NB4 (cell line): ENCODE measurements around the gene SLC27A1.

Experiments
- MYC ChIP-seq: IDR thresholded peaks from 2 replicates; pipeline ENCODE4 v1.6.1; 2011; ENCODE audit warnings: low read depth, low read length
- POLR2A ChIP-seq: IDR thresholded peaks from 2 replicates; pipeline ENCODE4 v1.6.1; 2011; ENCODE audit warnings: mild to moderate bottlenecking; ENCODE audit not compliant: insufficient read length; ENCODE audit errors: extremely low read depth
- TF ChIP-seq, protein P1 (sequence below): IDR thresholded peaks from one replicate; pipeline ENCODE4 v1.5.1; 2012; ENCODE audit warnings: low read depth, low read length

DNA sequence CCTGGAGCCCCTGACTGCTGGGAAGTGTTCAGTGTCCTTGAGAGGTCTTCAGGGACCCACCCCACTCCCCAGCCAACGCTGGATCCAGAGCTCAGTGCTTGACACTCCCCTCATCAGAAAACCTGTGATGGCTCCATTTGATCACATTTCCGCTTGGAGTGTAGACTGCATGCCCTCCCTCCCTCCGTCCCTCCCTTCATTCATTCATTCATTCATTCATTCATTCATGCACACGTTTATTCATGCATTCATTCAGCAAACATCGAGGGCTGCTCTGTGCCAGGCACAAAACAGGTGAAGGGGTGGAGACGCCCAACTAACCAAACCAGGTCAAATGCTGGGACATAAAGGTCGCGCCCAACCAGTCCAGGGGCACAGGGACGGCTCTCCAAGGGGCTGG is 54.8 kb downstream of the SLC27A1 start:
- TF ChIP-seq, protein P1, sequence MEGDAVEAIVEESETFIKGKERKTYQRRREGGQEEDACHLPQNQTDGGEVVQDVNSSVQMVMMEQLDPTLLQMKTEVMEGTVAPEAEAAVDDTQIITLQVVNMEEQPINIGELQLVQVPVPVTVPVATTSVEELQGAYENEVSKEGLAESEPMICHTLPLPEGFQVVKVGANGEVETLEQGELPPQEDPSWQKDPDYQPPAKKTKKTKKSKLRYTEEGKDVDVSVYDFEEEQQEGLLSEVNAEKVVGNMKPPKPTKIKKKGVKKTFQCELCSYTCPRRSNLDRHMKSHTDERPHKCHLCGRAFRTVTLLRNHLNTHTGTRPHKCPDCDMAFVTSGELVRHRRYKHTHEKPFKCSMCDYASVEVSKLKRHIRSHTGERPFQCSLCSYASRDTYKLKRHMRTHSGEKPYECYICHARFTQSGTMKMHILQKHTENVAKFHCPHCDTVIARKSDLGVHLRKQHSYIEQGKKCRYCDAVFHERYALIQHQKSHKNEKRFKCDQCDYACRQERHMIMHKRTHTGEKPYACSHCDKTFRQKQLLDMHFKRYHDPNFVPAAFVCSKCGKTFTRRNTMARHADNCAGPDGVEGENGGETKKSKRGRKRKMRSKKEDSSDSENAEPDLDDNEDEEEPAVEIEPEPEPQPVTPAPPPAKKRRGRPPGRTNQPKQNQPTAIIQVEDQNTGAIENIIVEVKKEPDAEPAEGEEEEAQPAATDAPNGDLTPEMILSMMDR = no peak
- TF ChIP-seq POLR2A (no peak), MYC (no peak)
